ENCODE results near the gene CCR4.
"Not testable (repeated sequence)": the region's sequence is repeated elsewhere in the genome, so short reads cannot be mapped to it uniquely, and the experiment has no call there.

Gene CCR4

GRCh38 chr3:32968166-32968919, 16.9 kb downstream of the CCR4 start:
- Histone ChIP-seq H3K9ac (ENCODE audit: low read depth, low read length) (no peak overlapping the region), H3K27ac (ENCODE audit: low read depth, low read length) (no peak overlapping the region)
- 93% methylated on average over 3 of the region's 3 CpGs for WGBS

GRCh38 chr3:32968920-32969389, 17.5 kb downstream of the CCR4 start:
- Histone ChIP-seq H3K36me3 (ENCODE audit: insufficient read depth, low read length) (no peaks in the 10 kb centered on the region), H3K9me3 (ENCODE audit: insufficient read depth, low read depth, low read length) (peaks cover 19% of the 10 kb centered on the region), H3K4me3 (ENCODE audit: low read length) (no peak overlapping the region), H3K9ac (ENCODE audit: low read depth, low read length) (no peak overlapping the region), H3K27ac (ENCODE audit: low read depth, low read length) (no peak overlapping the region), H3K4me1 (ENCODE audit: insufficient read depth, low read length) (no peaks in the 10 kb centered on the region), H3K27me3 (ENCODE audit: insufficient read depth, low read length) (no peaks in the 10 kb centered on the region)
- 92% methylated on average over 6 of the region's 6 CpGs for WGBS

More at GRCh38 chr3:32968166-32968919, 16.9 kb downstream of the CCR4 start:
- H3K4me1 ChIP-seq (ENCODE audit: insufficient read depth, low read length) = no peaks in the 10 kb centered on the region
- H3K36me3 ChIP-seq (ENCODE audit: insufficient read depth, low read length) = no peaks in the 10 kb centered on the region
- peaks cover 19% of the 10 kb centered on the region for H3K9me3 ChIP-seq (ENCODE audit: insufficient read depth, low read depth, low read length)
- no peak overlapping the region for H3K4me3 ChIP-seq (ENCODE audit: low read length)
- no peaks in the 10 kb centered on the region for H3K27me3 ChIP-seq (ENCODE audit: insufficient read depth, low read length)

GRCh38 chr3:32969656-32970055, 18.2 kb downstream of the CCR4 start:
- no peaks in the 10 kb centered on the region for H3K4me1 ChIP-seq (ENCODE audit: insufficient read depth, low read length)
- no peak overlapping the region for H3K9ac ChIP-seq (ENCODE audit: low read depth, low read length)
- no peak overlapping the region for H3K27ac ChIP-seq (ENCODE audit: low read depth, low read length)
- 89% methylated on average over 4 of the region's 4 CpGs for WGBS
- no peaks in the 10 kb centered on the region for H3K36me3 ChIP-seq (ENCODE audit: insufficient read depth, low read length)
- H3K4me3 ChIP-seq (ENCODE audit: low read length) = no peak overlapping the region
- peaks cover 19% of the 10 kb centered on the region for H3K9me3 ChIP-seq (ENCODE audit: insufficient read depth, low read depth, low read length)
- H3K27me3 ChIP-seq (ENCODE audit: insufficient read depth, low read length) = no peaks in the 10 kb centered on the region

GRCh38 chr3:32971291-32971690, 19.8 kb downstream of the CCR4 start:
- not testable (repeated sequence) for H3K9me3 ChIP-seq (ENCODE audit: insufficient read depth, low read depth, low read length); H3K9ac ChIP-seq (ENCODE audit: low read depth, low read length); H3K4me1 ChIP-seq (ENCODE audit: insufficient read depth, low read length); H3K4me3 ChIP-seq (ENCODE audit: low read length); H3K36me3 ChIP-seq (ENCODE audit: insufficient read depth, low read length); H3K27ac ChIP-seq (ENCODE audit: low read depth, low read length); H3K27me3 ChIP-seq (ENCODE audit: insufficient read depth, low read length)
- WGBS = 85% methylated on average over 7 of the region's 7 CpGs

GRCh38 chr3:32972482-32973146, 21.2 kb downstream of the CCR4 start:
- no peak overlapping the region for H3K27ac ChIP-seq (ENCODE audit: low read depth, low read length)
- WGBS = 98% methylated on average over 4 of the region's 4 CpGs
- no peaks in the 10 kb centered on the region for H3K27me3 ChIP-seq (ENCODE audit: insufficient read depth, low read length)
- no peak overlapping the region for H3K9ac ChIP-seq (ENCODE audit: low read depth, low read length)
- no peak overlapping the region for H3K4me3 ChIP-seq (ENCODE audit: low read length)
- H3K36me3 ChIP-seq (ENCODE audit: insufficient read depth, low read length) = no peaks in the 10 kb centered on the region
- no peaks in the 10 kb centered on the region for H3K9me3 ChIP-seq (ENCODE audit: insufficient read depth, low read depth, low read length)
- no peaks in the 10 kb centered on the region for H3K4me1 ChIP-seq (ENCODE audit: insufficient read depth, low read length)

GRCh38 chr3:32973982-32974381, 22.5 kb downstream of the CCR4 start:
- Histone ChIP-seq H3K4me3 (ENCODE audit: low read length) (no peak overlapping the region), H3K4me1 (ENCODE audit: insufficient read depth, low read length) (no peaks in the 10 kb centered on the region), H3K27ac (ENCODE audit: low read depth, low read length) (no peak overlapping the region), H3K27me3 (ENCODE audit: insufficient read depth, low read length) (no peaks in the 10 kb centered on the region), H3K36me3 (ENCODE audit: insufficient read depth, low read length) (no peaks in the 10 kb centered on the region), H3K9ac (ENCODE audit: low read depth, low read length) (no peak overlapping the region), H3K9me3 (ENCODE audit: insufficient read depth, low read depth, low read length) (no peaks in the 10 kb centered on the region)
- WGBS = 95% methylated on average over 1 of the region's 1 CpG

GRCh38 chr3:32975891-32976595, 24.6 kb downstream of the CCR4 start:
- Histone ChIP-seq H3K4me3 (ENCODE audit: low read length) (no peak overlapping the region), H3K27me3 (ENCODE audit: insufficient read depth, low read length) (no peaks in the 10 kb centered on the region), H3K36me3 (ENCODE audit: insufficient read depth, low read length) (no peaks in the 10 kb centered on the region), H3K27ac (ENCODE audit: low read depth, low read length) (no peak overlapping the region), H3K9ac (ENCODE audit: low read depth, low read length) (no peak overlapping the region), H3K9me3 (ENCODE audit: insufficient read depth, low read depth, low read length) (no peaks in the 10 kb centered on the region), H3K4me1 (ENCODE audit: insufficient read depth, low read length) (no peaks in the 10 kb centered on the region)
- WGBS = 87% methylated on average over 6 of the region's 6 CpGs

GRCh38 chr3:32977861-32978260, 26.4 kb downstream of the CCR4 start:
- H3K4me3 ChIP-seq (ENCODE audit: low read length) = no peak overlapping the region
- no peak overlapping the region for H3K9ac ChIP-seq (ENCODE audit: low read depth, low read length)
- H3K27ac ChIP-seq (ENCODE audit: low read depth, low read length) = no peak overlapping the region
- H3K9me3 ChIP-seq (ENCODE audit: insufficient read depth, low read depth, low read length) = no peaks in the 10 kb centered on the region
- no peaks in the 10 kb centered on the region for H3K36me3 ChIP-seq (ENCODE audit: insufficient read depth, low read length)
- H3K27me3 ChIP-seq (ENCODE audit: insufficient read depth, low read length) = no peaks in the 10 kb centered on the region
- H3K4me1 ChIP-seq (ENCODE audit: insufficient read depth, low read length) = no peaks in the 10 kb centered on the region
- WGBS = 74% methylated on average over 10 of the region's 10 CpGs

- H3K4me1 ChIP-seq (ENCODE audit: insufficient read depth, low read length) = no peaks in the 10 kb centered on the region
- H3K27ac ChIP-seq (ENCODE audit: low read depth, low read length) = no peak overlapping the region
- no peak overlapping the region for H3K9ac ChIP-seq (ENCODE audit: low read depth, low read length)
- WGBS = 94% methylated on average over 4 of the region's 5 CpGs
- H3K9me3 ChIP-seq (ENCODE audit: insufficient read depth, low read depth, low read length) = no peaks in the 10 kb centered on the region
- no peaks in the 10 kb centered on the region for H3K36me3 ChIP-seq (ENCODE audit: insufficient read depth, low read length)
- H3K4me3 ChIP-seq (ENCODE audit: low read length) = no peak overlapping the region
- H3K27me3 ChIP-seq (ENCODE audit: insufficient read depth, low read length) = no peaks in the 10 kb centered on the region
Measured at GRCh38 chr3:32978331-32978730, 26.9 kb downstream of the CCR4 start.

- H3K4me3 ChIP-seq (ENCODE audit: low read length) = no peak overlapping the region
- no peaks in the 10 kb centered on the region for H3K27me3 ChIP-seq (ENCODE audit: insufficient read depth, low read length)
- H3K9ac ChIP-seq (ENCODE audit: low read depth, low read length) = no peak overlapping the region
- H3K4me1 ChIP-seq (ENCODE audit: insufficient read depth, low read length) = no peaks in the 10 kb centered on the region
- no peaks in the 10 kb centered on the region for H3K9me3 ChIP-seq (ENCODE audit: insufficient read depth, low read depth, low read length)
- no peaks in the 10 kb centered on the region for H3K36me3 ChIP-seq (ENCODE audit: insufficient read depth, low read length)
- no peak overlapping the region for H3K27ac ChIP-seq (ENCODE audit: low read depth, low read length)
Measured at GRCh38 chr3:32983124-32983523, 31.7 kb downstream of the CCR4 start.

GRCh38 chr3:32984918-32985317, 33.5 kb downstream of the CCR4 start:
- WGBS = 98% methylated on average over 1 of the region's 3 CpGs
- H3K4me1 ChIP-seq (ENCODE audit: insufficient read depth, low read length); H3K9ac ChIP-seq (ENCODE audit: low read depth, low read length); H3K36me3 ChIP-seq (ENCODE audit: insufficient read depth, low read length); H3K27me3 ChIP-seq (ENCODE audit: insufficient read depth, low read length); H3K9me3 ChIP-seq (ENCODE audit: insufficient read depth, low read depth, low read length); H3K4me3 ChIP-seq (ENCODE audit: low read length); H3K27ac ChIP-seq (ENCODE audit: low read depth, low read length): not testable (repeated sequence)
